Right atrium auricular region (tissue), 2 donors: ENCODE measurements around the gene GPLD1. TPM values are rescaled to one million over a fixed set of nuclear protein-coding genes. Genes with fewer than 3 reads are reported as not detected.

Experiments
- DNase-seq: peaks from one replicate; pipeline ENCODE4 v3.0.0-alpha.2; 2019; ENCODE audit warnings: low spot score
- H3K27ac ChIP-seq, 2 donors: fragments of 200-600 bp; sonication (generic); 1 replicate in 1 of 2; 2 replicates in 1 of 2; pipeline ENCODE4 v1.5.1; 2016 to 2019
- H3K27me3 ChIP-seq, 2 donors: fragments of 200-600 bp; sonication (generic); one replicate each; pipeline versions ENCODE4 v1.5.1 to v1.6.0; 2017 to 2019
- H3K36me3 ChIP-seq: fragments of 200-600 bp; sonication (generic); one replicate; pipeline ENCODE4 v1.5.1; 2016
- H3K4me1 ChIP-seq, 2 donors: fragments of 200-600 bp; sonication (generic); one replicate each; pipeline versions ENCODE4 v1.5.1 to v1.6.0; 2017 to 2019
- H3K4me3 ChIP-seq, 2 donors: fragments of 200-600 bp; sonication (generic); 1 replicate in 1 of 2; 2 replicates in 1 of 2; pipeline ENCODE4 v1.5.1; 2017 to 2019; ENCODE audit warnings: mild to moderate bottlenecking in 1 of 2, moderate library complexity in 1 of 2
- H3K9me3 ChIP-seq, 2 donors: fragments of 200-600 bp; sonication (generic); one replicate each; pipeline ENCODE4 v1.5.1; 2019
- total RNA-seq, 2 donors: library from RNA; depleted of rRNA; stranded (reverse); fragments of >200 nt; gene quantifications; one replicate each; pipeline ENCODE4 v1.1.0, GENCODE V29; 2016
- TF ChIP-seq, protein P1 (sequence below), 2 donors: fragments of 200-600 bp; sonication (generic); IDR thresholded peaks; one replicate each; pipeline ENCODE4 v1.5.1; 2019; ENCODE audit warnings: antibody characterized with exemption in 2 of 2

The GPLD1 gene
- total RNA-seq, 2 donors from 2014 or later = 0.33 to 0.71 TPM

DNA sequence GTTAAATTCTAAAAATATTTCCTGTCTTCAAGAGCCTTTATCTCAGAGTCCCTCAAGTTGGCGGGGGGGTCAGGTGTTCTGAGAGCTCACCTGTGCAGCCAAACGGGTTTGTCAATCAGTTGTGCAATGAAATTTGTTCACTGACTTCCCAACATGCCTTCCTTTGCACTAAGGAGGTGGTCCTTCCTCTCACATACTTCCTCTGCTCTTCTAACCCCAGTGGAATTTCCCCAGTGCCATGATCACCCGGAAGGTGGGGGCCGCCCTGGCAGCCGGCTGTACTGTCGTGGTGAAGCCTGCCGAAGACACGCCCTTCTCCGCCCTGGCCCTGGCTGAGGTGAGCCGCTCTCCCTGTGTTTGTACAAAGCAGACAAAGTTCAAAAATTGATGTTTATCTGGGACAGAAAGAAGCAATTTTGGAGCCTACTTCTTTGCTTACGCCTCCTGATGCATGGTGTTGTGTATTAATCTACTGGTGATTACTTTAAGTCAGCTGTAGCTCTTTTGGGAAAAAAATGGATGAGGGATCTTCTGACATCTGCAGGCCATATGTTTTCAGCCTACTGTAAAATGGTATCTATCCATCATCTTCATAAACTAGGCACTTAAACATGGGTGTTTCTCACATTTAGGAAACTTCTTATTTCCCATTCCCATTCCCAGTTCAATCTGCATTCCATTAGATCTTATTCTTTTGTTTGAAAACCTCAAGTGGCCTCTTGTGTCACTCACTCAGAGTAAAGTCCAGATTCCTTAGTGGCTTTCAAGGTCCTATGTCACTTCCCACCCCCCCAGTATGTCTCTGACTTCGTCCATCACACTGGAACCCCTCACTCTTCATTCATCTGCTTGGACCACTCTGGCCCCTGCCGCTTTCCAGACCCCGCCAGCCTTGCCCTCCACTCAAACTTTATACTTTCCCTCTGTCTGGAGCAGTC, 15.5 kb upstream of the GPLD1 start:
- peaks cover 0 to 3% of the 10 kb centered on the region in 2 donors for H3K9me3 ChIP-seq
- H3K4me3 ChIP-seq = no peak overlapping the region
- no peaks in the 10 kb centered on the region for H3K4me1 ChIP-seq
- H3K27ac ChIP-seq = no peak overlapping the region
- TF ChIP-seq, protein P1, sequence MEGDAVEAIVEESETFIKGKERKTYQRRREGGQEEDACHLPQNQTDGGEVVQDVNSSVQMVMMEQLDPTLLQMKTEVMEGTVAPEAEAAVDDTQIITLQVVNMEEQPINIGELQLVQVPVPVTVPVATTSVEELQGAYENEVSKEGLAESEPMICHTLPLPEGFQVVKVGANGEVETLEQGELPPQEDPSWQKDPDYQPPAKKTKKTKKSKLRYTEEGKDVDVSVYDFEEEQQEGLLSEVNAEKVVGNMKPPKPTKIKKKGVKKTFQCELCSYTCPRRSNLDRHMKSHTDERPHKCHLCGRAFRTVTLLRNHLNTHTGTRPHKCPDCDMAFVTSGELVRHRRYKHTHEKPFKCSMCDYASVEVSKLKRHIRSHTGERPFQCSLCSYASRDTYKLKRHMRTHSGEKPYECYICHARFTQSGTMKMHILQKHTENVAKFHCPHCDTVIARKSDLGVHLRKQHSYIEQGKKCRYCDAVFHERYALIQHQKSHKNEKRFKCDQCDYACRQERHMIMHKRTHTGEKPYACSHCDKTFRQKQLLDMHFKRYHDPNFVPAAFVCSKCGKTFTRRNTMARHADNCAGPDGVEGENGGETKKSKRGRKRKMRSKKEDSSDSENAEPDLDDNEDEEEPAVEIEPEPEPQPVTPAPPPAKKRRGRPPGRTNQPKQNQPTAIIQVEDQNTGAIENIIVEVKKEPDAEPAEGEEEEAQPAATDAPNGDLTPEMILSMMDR (IDR thresholded peaks at IDR 0.05) = no peak
- H3K27me3 ChIP-seq = no peaks in the 10 kb centered on the region
- peak; percentile 32 for DNase-seq
- H3K36me3 ChIP-seq = peaks cover 28% of the 10 kb centered on the region

DNA sequence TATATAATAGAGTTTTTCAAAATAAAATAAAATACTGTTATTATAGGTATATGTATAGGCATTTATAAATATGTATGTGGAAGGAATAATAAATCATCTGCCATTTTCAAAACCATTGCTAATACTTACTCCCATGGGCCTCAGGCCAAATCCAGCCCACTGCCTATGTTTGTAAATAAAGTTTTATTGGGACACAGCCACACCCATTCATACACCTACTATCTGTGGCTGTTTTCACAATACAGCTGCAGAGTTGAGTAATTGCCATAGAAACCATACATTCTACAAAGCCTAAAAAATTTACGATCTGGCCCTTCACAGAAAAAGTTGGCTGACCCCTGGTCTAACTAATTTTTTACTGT, 14.9 kb upstream of the GPLD1 start:
- TF ChIP-seq, protein P1 (IDR thresholded peaks at IDR 0.05) = no peak
- no peaks in the 10 kb centered on the region for H3K27me3 ChIP-seq
- DNase-seq = peak; percentile 7

GRCh38 chr6:24501914-24502313, 12.5 kb upstream of the GPLD1 start:
- TF ChIP-seq, protein P1 (IDR thresholded peaks at IDR 0.05) = no peak
- Histone ChIP-seq H3K4me1 (no peaks in the 10 kb centered on the region), H3K27me3 (no peaks in the 10 kb centered on the region), H3K27ac (no peak overlapping the region), H3K36me3 (peaks cover 25% of the 10 kb centered on the region), H3K9me3 (no peaks in the 10 kb centered on the region), H3K4me3 (no peak overlapping the region)
- DNase-seq = peak; percentile 0

More for the DNA sequence above, 14.9 kb upstream of the GPLD1 start:
- no peak overlapping the region for H3K27ac ChIP-seq
- H3K4me3 ChIP-seq = no peak overlapping the region
- H3K4me1 ChIP-seq = no peaks in the 10 kb centered on the region
- peaks cover 28% of the 10 kb centered on the region for H3K36me3 ChIP-seq
- H3K9me3 ChIP-seq = peaks cover 0 to 3% of the 10 kb centered on the region in 2 donors

GRCh38 chr6:24501374-24501773, 12.0 kb upstream of the GPLD1 start:
- Histone ChIP-seq H3K36me3 (peaks cover 21% of the 10 kb centered on the region), H3K4me3 (no peak overlapping the region), H3K9me3 (no peaks in the 10 kb centered on the region), H3K4me1 (no peaks in the 10 kb centered on the region), H3K27ac (no peak overlapping the region), H3K27me3 (no peaks in the 10 kb centered on the region)
- peak; percentile 2 for DNase-seq
- TF ChIP-seq, protein P1 (IDR thresholded peaks at IDR 0.05) = no peak

DNA sequence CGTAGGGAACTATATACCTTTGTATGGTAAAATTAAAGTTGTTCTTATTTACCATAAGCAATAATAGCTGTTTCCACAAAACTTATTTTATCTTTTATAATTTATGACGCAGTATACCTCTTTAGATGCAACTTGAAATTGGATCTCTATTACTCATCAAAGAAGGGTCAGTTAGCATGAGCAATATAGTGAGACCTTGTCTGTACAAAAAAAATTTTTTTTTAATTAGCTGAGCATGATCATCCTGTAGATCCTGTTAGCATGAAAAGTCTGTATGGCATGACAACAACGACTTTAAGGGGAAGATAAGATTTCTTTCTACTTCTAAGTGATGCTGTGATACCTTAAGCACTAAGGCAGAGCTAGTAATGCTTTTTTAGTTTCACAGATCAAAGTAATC, 11.3 kb upstream of the GPLD1 start:
- H3K4me1 ChIP-seq = peaks cover 0 to 4% of the 10 kb centered on the region in 2 donors
- TF ChIP-seq, protein P1 (IDR thresholded peaks at IDR 0.05) = no peak
- no peak overlapping the region for H3K27ac ChIP-seq
- H3K9me3 ChIP-seq = no peaks in the 10 kb centered on the region
- no peak for DNase-seq
- H3K27me3 ChIP-seq = no peaks in the 10 kb centered on the region
- H3K36me3 ChIP-seq = peaks cover 18% of the 10 kb centered on the region
- H3K4me3 ChIP-seq = no peak overlapping the region
